Upper lobe of left lung (tissue), 4 donors: Measurements from ENCODE around the gene CALN1.

Experiments
- CTCF ChIP-seq, 6 experiments: fragments of 450-650 bp in 4 of 6; fragments of 200-600 bp in 2 of 6; sonication (generic) in 2 of 6; IDR thresholded peaks; one replicate each; pipeline ENCODE4 v1.5.1; 2016 to 2019; ENCODE audit warnings: antibody characterized with exemption in 6 of 6
- EP300 ChIP-seq, 4 donors: sonication (generic); formaldehyde crosslinking; IDR thresholded peaks; one replicate each; pipeline ENCODE4 v1.5.1; 2017; ENCODE audit warnings: antibody characterized with exemption in 4 of 4, control low read depth in 2 of 4
- POLR2A ChIP-seq, 4 donors: fragments of 450-650 bp; IDR thresholded peaks; one replicate each; pipeline ENCODE4 v1.5.1; 2016 to 2017; ENCODE audit warnings: antibody characterized with exemption in 4 of 4, mild to moderate bottlenecking in 2 of 4

GRCh38 chr7:71772779-71773178 is 639.4 kb downstream of the CALN1 start:
- TF ChIP-seq POLR2A (IDR thresholded peaks at IDR 0.05) (no peak), CTCF (IDR thresholded peaks at IDR 0.05) (no peak), EP300 (IDR thresholded peaks at IDR 0.05) (no peak)
